SKM-1 (cell line): ENCODE data around the gene KLRB1.
"Not testable (repeated sequence)": the region's sequence is repeated elsewhere in the genome, so short reads cannot be mapped to it uniquely, and the experiment has no call there.

Experiments used
- DNase-seq: peaks from one replicate; lab custom pipeline; 2025; ENCODE audit not compliant: unreplicated experiment; lab: John Stamatoyannopoulos, UW

The KLRB1 gene

GRCh38 chr12:9545489-9545888 is 62.2 kb downstream of the KLRB1 start:
- not testable (repeated sequence) for DNase-seq
